Measurements from ENCODE around the gene FBXW8.

DNA sequence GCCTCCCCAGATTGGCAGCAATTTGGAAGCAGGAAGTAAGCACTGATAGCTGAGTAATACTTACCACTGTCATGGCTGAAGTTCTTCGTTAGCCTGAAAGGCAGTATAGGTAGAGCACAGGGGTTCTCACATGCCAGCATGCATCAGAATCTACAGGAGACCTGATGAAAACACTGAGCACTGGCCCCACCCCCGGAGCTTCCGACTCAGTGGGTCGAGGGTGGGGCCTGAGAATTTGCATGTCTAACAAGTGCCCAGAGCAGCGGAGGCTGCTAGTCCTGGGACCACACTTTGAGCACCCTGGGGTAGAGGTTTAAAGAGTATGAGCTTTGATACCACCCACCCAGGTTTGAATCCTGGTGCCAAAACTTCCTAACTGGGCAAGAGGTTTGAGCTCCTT is 89.6 kb downstream of the FBXW8 start:
- TF ChIP-seq POLR2AphosphoS5 (IDR thresholded peaks at IDR 0.05; ENCODE audit: insufficient read depth, low read depth, low read length) (no peak), FOS (IDR thresholded peaks at IDR 0.05; ENCODE audit: borderline replicate concordance, insufficient read depth, low read length) (no peak), MYC (IDR thresholded peaks at IDR 0.05; ENCODE audit: low read depth, low read length) (no peak), POLR2A (IDR thresholded peaks at IDR 0.05; ENCODE audit: low read depth, low read length) (no peak)
- TF ChIP-seq, protein P1, sequence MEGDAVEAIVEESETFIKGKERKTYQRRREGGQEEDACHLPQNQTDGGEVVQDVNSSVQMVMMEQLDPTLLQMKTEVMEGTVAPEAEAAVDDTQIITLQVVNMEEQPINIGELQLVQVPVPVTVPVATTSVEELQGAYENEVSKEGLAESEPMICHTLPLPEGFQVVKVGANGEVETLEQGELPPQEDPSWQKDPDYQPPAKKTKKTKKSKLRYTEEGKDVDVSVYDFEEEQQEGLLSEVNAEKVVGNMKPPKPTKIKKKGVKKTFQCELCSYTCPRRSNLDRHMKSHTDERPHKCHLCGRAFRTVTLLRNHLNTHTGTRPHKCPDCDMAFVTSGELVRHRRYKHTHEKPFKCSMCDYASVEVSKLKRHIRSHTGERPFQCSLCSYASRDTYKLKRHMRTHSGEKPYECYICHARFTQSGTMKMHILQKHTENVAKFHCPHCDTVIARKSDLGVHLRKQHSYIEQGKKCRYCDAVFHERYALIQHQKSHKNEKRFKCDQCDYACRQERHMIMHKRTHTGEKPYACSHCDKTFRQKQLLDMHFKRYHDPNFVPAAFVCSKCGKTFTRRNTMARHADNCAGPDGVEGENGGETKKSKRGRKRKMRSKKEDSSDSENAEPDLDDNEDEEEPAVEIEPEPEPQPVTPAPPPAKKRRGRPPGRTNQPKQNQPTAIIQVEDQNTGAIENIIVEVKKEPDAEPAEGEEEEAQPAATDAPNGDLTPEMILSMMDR (IDR thresholded peaks at IDR 0.05; ENCODE audit: extremely low read depth in 1 of 2, insufficient read depth in 1 of 2, low read depth in 1 of 2, low read length in 2 of 2): no peak

All from endothelial cell of umbilical vein (primary cell).